ENCODE data around the gene WDFY2.

Gene WDFY2

GRCh38 chr13:51620165-51620983 lies 36.1 kb downstream of the WDFY2 start:
- Histone ChIP-seq H3K4me1 (ENCODE audit: control insufficient read depth, insufficient read depth, low read length) (no peaks in the 10 kb centered on the region), H3K27ac (ENCODE audit: low read length) (no peak overlapping the region), H3K36me3 (ENCODE audit: control insufficient read depth in 2 of 2, insufficient read depth in 2 of 2, low read length in 2 of 2) (no peaks in the 10 kb centered on the region), H3K27me3 (ENCODE audit: control insufficient read depth in 1 of 2, insufficient read depth in 2 of 2, low read length in 2 of 2) (no peaks in the 10 kb centered on the region), H3K9me3 (ENCODE audit: control insufficient read depth in 2 of 2, low read length in 2 of 2) (no peaks in the 10 kb centered on the region), H3K4me3 (ENCODE audit: low read length in 2 of 2) (no peak overlapping the region), H3K9ac (ENCODE audit: low read length in 2 of 2) (no peak overlapping the region)

GRCh38 chr13:51621602-51622001 lies 37.3 kb downstream of the WDFY2 start:
- Histone ChIP-seq H3K27me3 (ENCODE audit: control insufficient read depth in 1 of 2, insufficient read depth in 2 of 2, low read length in 2 of 2) (no peaks in the 10 kb centered on the region), H3K4me1 (ENCODE audit: control insufficient read depth, insufficient read depth, low read length) (peaks cover 10% of the 10 kb centered on the region), H3K27ac (ENCODE audit: low read length) (no peak overlapping the region), H3K9ac (ENCODE audit: low read length in 2 of 2) (no peak overlapping the region), H3K9me3 (ENCODE audit: control insufficient read depth in 2 of 2, low read length in 2 of 2) (no peaks in the 10 kb centered on the region), H3K36me3 (ENCODE audit: control insufficient read depth in 2 of 2, insufficient read depth in 2 of 2, low read length in 2 of 2) (no peaks in the 10 kb centered on the region), H3K4me3 (ENCODE audit: low read length in 2 of 2) (no peak overlapping the region)

- H3K4me3 ChIP-seq (ENCODE audit: low read length in 2 of 2), result no peak overlapping the region
- no peaks in the 10 kb centered on the region for H3K9me3 ChIP-seq (ENCODE audit: control insufficient read depth in 2 of 2, low read length in 2 of 2)
- no peak overlapping the region for H3K9ac ChIP-seq (ENCODE audit: low read length in 2 of 2)
- H3K36me3 ChIP-seq (ENCODE audit: control insufficient read depth in 2 of 2, insufficient read depth in 2 of 2, low read length in 2 of 2), result no peaks in the 10 kb centered on the region
- no peaks in the 10 kb centered on the region for H3K27me3 ChIP-seq (ENCODE audit: control insufficient read depth in 1 of 2, insufficient read depth in 2 of 2, low read length in 2 of 2)
- H3K27ac ChIP-seq (ENCODE audit: low read length), result no peak overlapping the region
- H3K4me1 ChIP-seq (ENCODE audit: control insufficient read depth, insufficient read depth, low read length), result peaks cover 19% of the 10 kb centered on the region
Measured at GRCh38 chr13:51623473-51623872, 39.2 kb downstream of the WDFY2 start.

GRCh38 chr13:51624207-51624606 lies 39.9 kb downstream of the WDFY2 start:
- no peaks in the 10 kb centered on the region for H3K27me3 ChIP-seq (ENCODE audit: control insufficient read depth in 1 of 2, insufficient read depth in 2 of 2, low read length in 2 of 2)
- no peak overlapping the region for H3K27ac ChIP-seq (ENCODE audit: low read length)
- no peaks in the 10 kb centered on the region for H3K9me3 ChIP-seq (ENCODE audit: control insufficient read depth in 2 of 2, low read length in 2 of 2)
- no peak overlapping the region for H3K4me3 ChIP-seq (ENCODE audit: low read length in 2 of 2)
- H3K4me1 ChIP-seq (ENCODE audit: control insufficient read depth, insufficient read depth, low read length), result peaks cover 19% of the 10 kb centered on the region
- no peaks in the 10 kb centered on the region for H3K36me3 ChIP-seq (ENCODE audit: control insufficient read depth in 2 of 2, insufficient read depth in 2 of 2, low read length in 2 of 2)
- no peak overlapping the region for H3K9ac ChIP-seq (ENCODE audit: low read length in 2 of 2)

GRCh38 chr13:51624695-51625345 lies 40.6 kb downstream of the WDFY2 start:
- Histone ChIP-seq H3K36me3 (ENCODE audit: control insufficient read depth in 2 of 2, insufficient read depth in 2 of 2, low read length in 2 of 2) (no peaks in the 10 kb centered on the region), H3K4me1 (ENCODE audit: control insufficient read depth, insufficient read depth, low read length) (peaks cover 19% of the 10 kb centered on the region), H3K27ac (ENCODE audit: low read length) (no peak overlapping the region), H3K9me3 (ENCODE audit: control insufficient read depth in 2 of 2, low read length in 2 of 2) (no peaks in the 10 kb centered on the region), H3K4me3 (ENCODE audit: low read length in 2 of 2) (no peak overlapping the region), H3K27me3 (ENCODE audit: control insufficient read depth in 1 of 2, insufficient read depth in 2 of 2, low read length in 2 of 2) (no peaks in the 10 kb centered on the region), H3K9ac (ENCODE audit: low read length in 2 of 2) (no peak overlapping the region)

- no peak overlapping the region for H3K4me3 ChIP-seq (ENCODE audit: low read length in 2 of 2)
- H3K27me3 ChIP-seq (ENCODE audit: control insufficient read depth in 1 of 2, insufficient read depth in 2 of 2, low read length in 2 of 2), result no peaks in the 10 kb centered on the region
- H3K27ac ChIP-seq (ENCODE audit: low read length), result no peak overlapping the region
- no peaks in the 10 kb centered on the region for H3K9me3 ChIP-seq (ENCODE audit: control insufficient read depth in 2 of 2, low read length in 2 of 2)
- H3K4me1 ChIP-seq (ENCODE audit: control insufficient read depth, insufficient read depth, low read length), result peaks cover 19% of the 10 kb centered on the region
- H3K36me3 ChIP-seq (ENCODE audit: control insufficient read depth in 2 of 2, insufficient read depth in 2 of 2, low read length in 2 of 2), result no peaks in the 10 kb centered on the region
- H3K9ac ChIP-seq (ENCODE audit: low read length in 2 of 2), result no peak overlapping the region
Measured at GRCh38 chr13:51625555-51626345, 41.5 kb downstream of the WDFY2 start.

- H3K9ac ChIP-seq (ENCODE audit: low read length in 2 of 2), result no peak overlapping the region
- H3K36me3 ChIP-seq (ENCODE audit: control insufficient read depth in 2 of 2, insufficient read depth in 2 of 2, low read length in 2 of 2), result no peaks in the 10 kb centered on the region
- no peaks in the 10 kb centered on the region for H3K9me3 ChIP-seq (ENCODE audit: control insufficient read depth in 2 of 2, low read length in 2 of 2)
- no peak overlapping the region for H3K4me3 ChIP-seq (ENCODE audit: low read length in 2 of 2)
- H3K4me1 ChIP-seq (ENCODE audit: control insufficient read depth, insufficient read depth, low read length), result peaks cover 19% of the 10 kb centered on the region
- no peak overlapping the region for H3K27ac ChIP-seq (ENCODE audit: low read length)
- no peaks in the 10 kb centered on the region for H3K27me3 ChIP-seq (ENCODE audit: control insufficient read depth in 1 of 2, insufficient read depth in 2 of 2, low read length in 2 of 2)
Measured at GRCh38 chr13:51626749-51627148, 42.5 kb downstream of the WDFY2 start.

DNA sequence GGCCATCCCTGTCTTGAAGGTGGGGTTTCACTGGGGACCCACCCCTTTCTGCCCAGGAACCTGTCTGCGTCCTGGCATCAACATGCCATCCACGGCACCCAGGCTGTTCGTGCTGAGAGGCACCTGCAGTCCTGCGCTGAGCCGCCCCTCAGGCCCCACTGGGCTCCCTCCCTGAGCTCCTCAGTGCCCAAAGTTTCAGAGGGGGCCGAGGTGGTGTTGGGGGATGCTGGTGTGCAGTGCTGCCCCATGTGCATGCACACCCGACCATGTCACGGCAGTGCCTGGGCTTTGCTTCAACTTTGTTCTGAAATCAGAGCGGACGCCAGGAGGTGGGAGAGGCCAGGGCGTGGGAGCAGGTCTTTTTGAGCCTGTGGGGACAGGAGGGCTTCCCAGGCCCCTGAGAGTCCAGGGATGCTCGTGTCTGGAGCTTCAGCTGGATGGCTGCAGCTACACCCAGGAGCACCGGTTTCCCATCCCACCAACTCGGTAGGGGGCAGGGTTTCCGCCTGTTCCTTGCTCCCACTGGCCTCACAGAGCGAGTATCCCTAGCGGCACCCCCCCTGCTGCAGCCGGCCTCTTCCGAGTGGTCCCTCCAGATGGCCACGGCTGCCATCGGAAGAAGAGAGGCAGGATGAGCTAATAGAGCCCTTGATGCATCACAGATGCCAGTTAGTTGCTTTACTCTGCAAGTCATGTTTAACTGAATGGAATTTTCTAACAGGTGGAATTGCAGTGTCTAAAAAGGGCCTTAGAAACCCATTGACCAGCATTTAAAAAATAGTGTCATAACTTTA lies 44.0 kb downstream of the WDFY2 start:
- peaks cover 19% of the 10 kb centered on the region for H3K4me1 ChIP-seq (ENCODE audit: control insufficient read depth, insufficient read depth, low read length)
- H3K27me3 ChIP-seq (ENCODE audit: control insufficient read depth in 1 of 2, insufficient read depth in 2 of 2, low read length in 2 of 2), result no peaks in the 10 kb centered on the region
- no peak overlapping the region for H3K9ac ChIP-seq (ENCODE audit: low read length in 2 of 2)
- H3K9me3 ChIP-seq (ENCODE audit: control insufficient read depth in 2 of 2, low read length in 2 of 2), result no peaks in the 10 kb centered on the region
- no peaks in the 10 kb centered on the region for H3K36me3 ChIP-seq (ENCODE audit: control insufficient read depth in 2 of 2, insufficient read depth in 2 of 2, low read length in 2 of 2)
- no peak overlapping the region for H3K27ac ChIP-seq (ENCODE audit: low read length)
- H3K4me3 ChIP-seq (ENCODE audit: low read length in 2 of 2), result no peak overlapping the region

DNA sequence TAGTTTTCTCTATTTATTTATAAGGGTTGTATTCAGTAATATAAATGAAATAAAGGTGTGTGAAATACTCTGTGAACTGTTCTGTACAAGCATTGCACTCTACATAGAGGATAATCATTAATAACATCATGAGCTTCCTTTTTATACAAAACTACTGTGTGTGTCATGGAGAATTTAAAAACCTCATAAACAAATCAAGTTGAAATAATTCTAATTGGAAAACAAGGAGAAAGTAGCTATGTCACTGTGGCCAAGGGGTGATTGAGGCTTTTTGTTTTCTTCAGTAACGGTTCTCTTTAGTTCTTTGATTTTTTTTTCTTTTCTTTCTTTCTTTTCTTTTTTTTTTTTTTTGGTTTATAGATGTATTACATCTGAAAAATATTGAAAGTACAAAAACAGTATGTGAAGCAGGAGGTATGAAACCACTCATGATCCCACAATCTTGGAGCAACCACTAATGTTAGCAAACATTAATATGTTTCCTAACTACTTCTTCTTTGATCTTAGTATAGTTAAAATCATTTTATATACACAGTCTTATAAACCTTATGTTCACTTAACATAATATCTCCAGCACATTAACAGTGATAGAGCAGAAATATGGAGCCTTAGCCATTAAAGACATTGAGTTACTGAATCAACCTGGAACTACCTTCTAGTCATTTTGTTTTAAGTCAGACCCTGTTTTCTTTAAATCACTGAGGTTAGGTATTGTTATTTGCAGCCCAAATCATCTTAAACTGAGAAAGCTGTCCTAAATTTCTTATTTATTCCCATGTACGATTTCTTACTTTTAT lies 45.4 kb downstream of the WDFY2 start:
- H3K9ac ChIP-seq (ENCODE audit: low read length in 2 of 2), result no peak overlapping the region
- H3K4me3 ChIP-seq (ENCODE audit: low read length in 2 of 2), result no peak overlapping the region
- no peaks in the 10 kb centered on the region for H3K9me3 ChIP-seq (ENCODE audit: control insufficient read depth in 2 of 2, low read length in 2 of 2)
- H3K27ac ChIP-seq (ENCODE audit: low read length), result no peak overlapping the region
- peaks cover 19% of the 10 kb centered on the region for H3K4me1 ChIP-seq (ENCODE audit: control insufficient read depth, insufficient read depth, low read length)
- no peaks in the 10 kb centered on the region for H3K36me3 ChIP-seq (ENCODE audit: control insufficient read depth in 2 of 2, insufficient read depth in 2 of 2, low read length in 2 of 2)
- H3K27me3 ChIP-seq (ENCODE audit: control insufficient read depth in 1 of 2, insufficient read depth in 2 of 2, low read length in 2 of 2), result no peaks in the 10 kb centered on the region

- Histone ChIP-seq H3K4me1 (ENCODE audit: control insufficient read depth, insufficient read depth, low read length) (peaks cover 19% of the 10 kb centered on the region), H3K9me3 (ENCODE audit: control insufficient read depth in 2 of 2, low read length in 2 of 2) (no peaks in the 10 kb centered on the region), H3K27me3 (ENCODE audit: control insufficient read depth in 1 of 2, insufficient read depth in 2 of 2, low read length in 2 of 2) (no peaks in the 10 kb centered on the region), H3K9ac (ENCODE audit: low read length in 2 of 2) (no peak overlapping the region), H3K27ac (ENCODE audit: low read length) (no peak overlapping the region), H3K4me3 (ENCODE audit: low read length in 2 of 2) (no peak overlapping the region), H3K36me3 (ENCODE audit: control insufficient read depth in 2 of 2, insufficient read depth in 2 of 2, low read length in 2 of 2) (no peaks in the 10 kb centered on the region)
Measured at GRCh38 chr13:51630288-51630615, 46.0 kb downstream of the WDFY2 start.
